Measurements from ENCODE around the gene NSG1. TPM values are rescaled to one million over a fixed set of nuclear protein-coding genes. Genes with fewer than 3 reads are reported as not detected.

The NSG1 gene
- total and polyA plus RNA-seq, 2 donors (not counting 3 experiments of a cell fraction or from before 2014, with no cell fraction given): 2.0 to 2.9 TPM

GRCh38 chr4:4459181-4459580, 72.3 kb downstream of the NSG1 start:
- intact Hi-C loops (cut with micrococcal nuclease): no loop called here
- FAIRE-seq: no peak

GRCh38 chr4:4460759-4461158, 73.9 kb downstream of the NSG1 start:
- Histone ChIP-seq H3K79me2 (ENCODE audit: control insufficient read depth, insufficient read depth, low read length) (no peaks in the 10 kb centered on the region), H4K20me1 (replicated peaks; ENCODE audit: control insufficient read depth, extremely low read depth, insufficient read depth, low read length) (no peaks in the 10 kb centered on the region), H3K4me1 (ENCODE audit: control insufficient read depth, extremely low read depth, insufficient read depth, low read length) (no peaks in the 10 kb centered on the region), H3K36me3 (ENCODE audit: control insufficient read depth in 2 of 2, extremely low read depth in 1 of 2, insufficient read depth in 2 of 2, low read length in 2 of 2) (peaks cover 0 to 3% of the 10 kb centered on the region in 2 experiments), H2AFZ (ENCODE audit: low read depth, low read length) (no peak overlapping the region), H3K9ac (replicated peaks; ENCODE audit: extremely low read depth, insufficient read depth, low read length) (no peak overlapping the region), H3K4me2 (ENCODE audit: insufficient read depth, low read length) (no peak overlapping the region), H3K27ac (ENCODE audit: insufficient read depth, low read depth, low read length) (no peak overlapping the region), H3K27me3 (ENCODE audit: control insufficient read depth in 2 of 2, insufficient read depth in 2 of 2, low read length in 2 of 2) (no peaks in the 10 kb centered on the region), H3K9me3 (replicated peaks; ENCODE audit: control insufficient read depth, insufficient read depth, low read length) (no peaks in the 10 kb centered on the region), H3K9me1 (replicated peaks; ENCODE audit: control insufficient read depth, extremely low read depth, insufficient read depth, low read length) (no peaks in the 10 kb centered on the region), H3K4me3 (replicated peaks in 1 of 3; ENCODE audit: insufficient read depth in 1 of 3, low read depth in 1 of 3, low read length in 3 of 3) (no peak overlapping the region)
- CTCF ChIA-PET: interaction anchor here (1.3 kb wide), 1 partner anchor 20 kb away, joined by 4 read pairs; no protein-coding TSS in a partner anchor
- no peak for FAIRE-seq
- dilution Hi-C loops (cut with MboI; ENCODE audit: extremely low pct_ligation_motif_present, low sequenced_read_pairs): no loop called here
- intact Hi-C loops (cut with micrococcal nuclease): no loop called here
- DNase-seq (ENCODE audit: low read depth, low spot score): no peak
- TF ChIP-seq MAX (IDR thresholded peaks at IDR 0.05; ENCODE audit: insufficient read depth, insufficient read length): no peak
- no peak for TF ChIP-seq JUN (IDR thresholded peaks at IDR 0.05; ENCODE audit: borderline replicate concordance, insufficient read depth, insufficient read length, low read depth)
- TF ChIP-seq POLR2AphosphoS5 (IDR thresholded peaks at IDR 0.05; ENCODE audit: insufficient read depth, low read depth, low read length): no peak
- TF ChIP-seq FOS (IDR thresholded peaks at IDR 0.05; ENCODE audit: borderline replicate concordance, insufficient read depth, low read length): no peak
- BruUV-seq (replicated peaks): no TSS peak
- POLR2A ChIA-PET: no interaction called here

More at GRCh38 chr4:4459181-4459580, 72.3 kb downstream of the NSG1 start:
- H3K27ac ChIP-seq (ENCODE audit: insufficient read depth, low read depth, low read length): no peak overlapping the region
- no peak overlapping the region for H3K9ac ChIP-seq (replicated peaks; ENCODE audit: extremely low read depth, insufficient read depth, low read length)
- no peaks in the 10 kb centered on the region for H4K20me1 ChIP-seq (replicated peaks; ENCODE audit: control insufficient read depth, extremely low read depth, insufficient read depth, low read length)
- H2AFZ ChIP-seq (ENCODE audit: low read depth, low read length): no peak overlapping the region
- peaks cover 0 to 6% of the 10 kb centered on the region in 2 experiments for H3K36me3 ChIP-seq (ENCODE audit: control insufficient read depth in 2 of 2, extremely low read depth in 1 of 2, insufficient read depth in 2 of 2, low read length in 2 of 2)
- dilution Hi-C loops (cut with MboI; ENCODE audit: extremely low pct_ligation_motif_present, low sequenced_read_pairs): no loop called here
- BruUV-seq (replicated peaks): no TSS peak
- H3K4me3 ChIP-seq (replicated peaks in 1 of 3; ENCODE audit: insufficient read depth in 1 of 3, low read depth in 1 of 3, low read length in 3 of 3): no peak overlapping the region
- TF ChIP-seq EZH2 (IDR thresholded peaks at IDR 0.05; ENCODE audit: borderline replicate concordance, low read depth, low read length, severe bottlenecking): no peak
- DNase-seq (ENCODE audit: low read depth, low spot score): no peak
- no peak overlapping the region for H3K4me2 ChIP-seq (ENCODE audit: insufficient read depth, low read length)
- POLR2A ChIA-PET: no interaction called here
- no peaks in the 10 kb centered on the region for H3K9me3 ChIP-seq (replicated peaks; ENCODE audit: control insufficient read depth, insufficient read depth, low read length)
- no peaks in the 10 kb centered on the region for H3K27me3 ChIP-seq (ENCODE audit: control insufficient read depth in 2 of 2, insufficient read depth in 2 of 2, low read length in 2 of 2)
- H3K79me2 ChIP-seq (ENCODE audit: control insufficient read depth, insufficient read depth, low read length): no peaks in the 10 kb centered on the region
- no peaks in the 10 kb centered on the region for H3K9me1 ChIP-seq (replicated peaks; ENCODE audit: control insufficient read depth, extremely low read depth, insufficient read depth, low read length)
- H3K4me1 ChIP-seq (ENCODE audit: control insufficient read depth, extremely low read depth, insufficient read depth, low read length): no peaks in the 10 kb centered on the region
- CTCF ChIA-PET: interaction anchor here (1.7 kb wide), 1 partner anchor 28 kb away, joined by 3 read pairs; no protein-coding TSS in a partner anchor

Data from endothelial cell of umbilical vein (primary cell).